ENCODE results near the gene INO80.

DNA sequence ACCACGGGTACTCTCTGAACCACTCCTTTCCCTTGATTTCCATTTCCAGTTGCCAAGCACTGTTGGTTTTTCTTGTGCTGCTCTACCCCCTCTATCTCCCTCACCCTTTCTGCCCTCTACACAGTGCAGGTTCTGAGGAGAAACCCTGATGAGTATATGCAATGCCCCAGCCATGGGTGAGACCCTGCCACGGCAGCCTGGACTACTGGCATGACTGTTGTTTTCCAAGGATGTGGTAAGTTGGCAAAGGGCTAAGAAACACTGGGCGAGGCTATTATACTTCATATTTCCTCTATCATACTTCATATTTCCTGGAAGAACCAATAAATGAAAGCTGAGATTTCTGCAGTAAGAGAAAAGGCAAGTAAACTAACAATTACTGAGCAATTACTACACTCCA, 134.9 kb downstream of the INO80 start:
- TF ChIP-seq, protein P1, sequence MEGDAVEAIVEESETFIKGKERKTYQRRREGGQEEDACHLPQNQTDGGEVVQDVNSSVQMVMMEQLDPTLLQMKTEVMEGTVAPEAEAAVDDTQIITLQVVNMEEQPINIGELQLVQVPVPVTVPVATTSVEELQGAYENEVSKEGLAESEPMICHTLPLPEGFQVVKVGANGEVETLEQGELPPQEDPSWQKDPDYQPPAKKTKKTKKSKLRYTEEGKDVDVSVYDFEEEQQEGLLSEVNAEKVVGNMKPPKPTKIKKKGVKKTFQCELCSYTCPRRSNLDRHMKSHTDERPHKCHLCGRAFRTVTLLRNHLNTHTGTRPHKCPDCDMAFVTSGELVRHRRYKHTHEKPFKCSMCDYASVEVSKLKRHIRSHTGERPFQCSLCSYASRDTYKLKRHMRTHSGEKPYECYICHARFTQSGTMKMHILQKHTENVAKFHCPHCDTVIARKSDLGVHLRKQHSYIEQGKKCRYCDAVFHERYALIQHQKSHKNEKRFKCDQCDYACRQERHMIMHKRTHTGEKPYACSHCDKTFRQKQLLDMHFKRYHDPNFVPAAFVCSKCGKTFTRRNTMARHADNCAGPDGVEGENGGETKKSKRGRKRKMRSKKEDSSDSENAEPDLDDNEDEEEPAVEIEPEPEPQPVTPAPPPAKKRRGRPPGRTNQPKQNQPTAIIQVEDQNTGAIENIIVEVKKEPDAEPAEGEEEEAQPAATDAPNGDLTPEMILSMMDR (IDR thresholded peaks at IDR 0.05; ENCODE audit: low read depth, low read length) = no peak
- TF ChIP-seq EZH2phosphoT487 (IDR thresholded peaks at IDR 0.05; ENCODE audit: low read depth) = no peak
